AG04449 (cell line): ENCODE measurements around the gene TLR5.
A peak's percentile ranks its signal among the peaks of the same experiment; 100 is the strongest.

Source experiments
- CTCF ChIA-PET: fragments of 350-600 bp; formaldehyde crosslinking; extraction: SDS; loops from one replicate; lab custom pipeline; 2021; ENCODE audit warnings: antibody characterized with exemption; lab: Yijun Ruan, JAX
- POLR2A ChIA-PET: fragments of 400-600, 350-600 bp; formaldehyde crosslinking; extraction: SDS; loops from one replicate; lab custom pipeline; 2020; ENCODE audit warnings: antibody characterized with exemption, inconsistent platforms; lab: Yijun Ruan, JAX
- DNase-seq: peaks from one replicate; pipeline ENCODE4 v3.0.0-alpha.2; 2010; ENCODE audit warnings: low read depth, low spot score
- H3K4me3 ChIP-seq: 2 replicates; pipeline ENCODE4 v1.5.1; 2011; ENCODE audit warnings: low read depth, mild to moderate bottlenecking, control low read depth, low read length
- TF ChIP-seq, protein P1 (sequence below): IDR thresholded peaks from one replicate; pipeline ENCODE4 v1.5.1; 2011; ENCODE audit warnings: mild to moderate bottlenecking, moderate library complexity, low read length, control low read depth, inconsistent platforms; ENCODE audit not compliant: insufficient read depth; ENCODE audit errors: missing control alignments

TLR5 gene

DNA sequence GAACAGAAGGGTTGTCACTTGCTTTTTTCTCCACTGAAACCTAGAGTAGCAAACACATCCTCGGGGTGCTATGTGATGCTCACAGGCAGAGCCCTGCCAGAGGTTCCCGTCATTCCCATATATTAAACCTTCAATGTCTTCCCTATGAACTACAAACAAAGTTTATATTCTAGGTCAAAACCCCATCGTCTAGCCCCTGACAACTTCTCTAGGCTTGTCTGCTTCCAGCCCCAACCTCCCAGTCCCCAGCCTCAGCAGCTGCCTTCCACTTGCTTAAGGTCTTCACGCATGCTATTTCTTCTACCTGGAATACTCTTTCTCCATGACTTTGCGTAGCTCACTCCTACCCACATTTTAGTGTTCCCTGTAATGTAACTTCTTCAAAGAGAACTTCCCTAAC is 1.9 kb upstream of the TLR5 start:
- no peak for DNase-seq
- ChIA-PET CTCF (interaction anchor here (1.6 to 14.5 kb wide), 2 partner anchors 8 to 17 kb away, joined by 5 to 296 read pairs; no protein-coding TSS in a partner anchor), POLR2A (no interaction called here)
- H3K4me3 ChIP-seq: no peak overlapping the region
- TF ChIP-seq, protein P1, sequence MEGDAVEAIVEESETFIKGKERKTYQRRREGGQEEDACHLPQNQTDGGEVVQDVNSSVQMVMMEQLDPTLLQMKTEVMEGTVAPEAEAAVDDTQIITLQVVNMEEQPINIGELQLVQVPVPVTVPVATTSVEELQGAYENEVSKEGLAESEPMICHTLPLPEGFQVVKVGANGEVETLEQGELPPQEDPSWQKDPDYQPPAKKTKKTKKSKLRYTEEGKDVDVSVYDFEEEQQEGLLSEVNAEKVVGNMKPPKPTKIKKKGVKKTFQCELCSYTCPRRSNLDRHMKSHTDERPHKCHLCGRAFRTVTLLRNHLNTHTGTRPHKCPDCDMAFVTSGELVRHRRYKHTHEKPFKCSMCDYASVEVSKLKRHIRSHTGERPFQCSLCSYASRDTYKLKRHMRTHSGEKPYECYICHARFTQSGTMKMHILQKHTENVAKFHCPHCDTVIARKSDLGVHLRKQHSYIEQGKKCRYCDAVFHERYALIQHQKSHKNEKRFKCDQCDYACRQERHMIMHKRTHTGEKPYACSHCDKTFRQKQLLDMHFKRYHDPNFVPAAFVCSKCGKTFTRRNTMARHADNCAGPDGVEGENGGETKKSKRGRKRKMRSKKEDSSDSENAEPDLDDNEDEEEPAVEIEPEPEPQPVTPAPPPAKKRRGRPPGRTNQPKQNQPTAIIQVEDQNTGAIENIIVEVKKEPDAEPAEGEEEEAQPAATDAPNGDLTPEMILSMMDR: no peak

DNA sequence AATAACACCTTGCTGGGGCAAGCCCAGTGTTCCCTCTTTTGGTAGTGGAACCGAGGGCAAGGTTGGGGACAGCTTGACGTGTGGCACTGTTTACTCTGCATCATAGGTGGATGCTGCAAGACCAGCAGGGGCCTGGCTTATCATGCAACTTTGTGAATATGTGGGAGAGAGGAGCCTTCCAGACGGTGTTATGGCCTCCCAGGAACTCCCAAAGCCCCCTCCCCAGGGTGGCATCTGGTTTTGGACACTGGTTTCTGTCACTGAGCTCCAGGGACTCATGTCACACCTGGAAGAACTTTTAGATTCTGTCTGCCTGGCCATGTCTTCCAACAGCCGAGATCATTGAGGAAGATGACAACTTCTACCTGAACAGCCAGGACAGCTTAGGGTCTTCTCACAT is 1.4 kb upstream of the TLR5 start:
- TF ChIP-seq, protein P1: no peak
- CTCF ChIA-PET: interaction anchor here (1.6 to 14.5 kb wide), 3 partner anchors 9 to 540 kb away, joined by 5 to 296 read pairs (median 5); no protein-coding TSS in a partner anchor
- DNase-seq: no peak
- H3K4me3 ChIP-seq: no peak overlapping the region
- POLR2A ChIA-PET: no interaction called here

DNA sequence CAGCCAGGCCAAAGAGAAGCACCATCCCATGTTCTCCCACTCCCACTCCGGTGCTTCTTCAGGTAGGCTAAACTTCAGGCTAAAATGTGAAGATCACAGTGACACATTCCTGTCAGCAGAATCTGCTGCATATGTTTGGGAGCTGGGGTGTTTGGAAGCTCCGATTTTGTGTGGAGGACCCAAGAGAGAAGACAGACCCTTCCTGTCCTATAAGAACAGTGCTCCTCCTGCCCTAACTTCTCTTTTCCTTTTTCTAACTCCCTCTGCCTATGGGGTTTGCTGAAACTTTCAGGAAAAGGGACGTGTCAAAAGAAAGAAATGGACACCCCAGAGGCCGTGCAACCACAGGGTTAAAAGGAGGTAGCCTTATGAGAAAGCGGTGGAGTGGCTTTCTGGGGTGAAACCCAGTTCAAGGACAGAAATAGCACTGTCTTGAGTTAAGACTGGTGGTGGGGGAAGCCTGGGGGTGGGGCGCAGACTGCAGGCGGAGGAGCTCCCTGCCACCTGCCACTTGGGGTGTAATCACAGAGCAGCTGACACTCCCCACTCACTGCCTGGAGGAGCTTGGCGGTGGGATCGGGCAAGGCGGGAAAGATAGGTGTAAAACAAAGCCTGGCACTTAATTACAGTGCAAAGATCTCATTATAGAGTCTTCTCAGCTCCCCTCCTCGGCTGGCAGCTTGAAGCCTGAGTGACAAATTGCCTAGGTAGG is 645 bp upstream of the TLR5 start:
- ChIA-PET POLR2A (no interaction called here), CTCF (interaction anchor here (1.6 to 14.5 kb wide), 3 partner anchors 9 to 540 kb away, joined by 5 to 296 read pairs (median 5); no protein-coding TSS in a partner anchor)
- no peak for DNase-seq
- TF ChIP-seq, protein P1: no peak
- peak overlapping the region; percentile 59 for H3K4me3 ChIP-seq

DNA sequence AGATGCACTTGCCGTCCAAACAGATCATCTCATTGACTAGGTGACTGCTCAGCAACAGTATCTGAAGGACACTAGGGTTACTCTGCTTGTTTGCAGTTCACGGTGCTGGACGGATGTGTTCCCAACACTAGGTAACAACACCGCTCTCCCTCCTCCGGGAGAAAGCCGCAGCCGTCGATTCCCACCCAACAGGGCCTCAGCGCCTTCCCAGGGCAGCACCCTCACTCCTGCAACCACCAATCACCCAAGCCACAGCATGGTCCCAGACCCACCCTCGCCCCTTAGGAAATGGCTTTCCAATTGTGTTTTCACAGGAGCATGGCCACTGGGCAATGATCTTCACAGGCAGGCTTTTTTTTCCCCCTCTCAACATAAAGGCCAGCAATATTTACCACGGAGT is 779 bp downstream of the TLR5 start:
- DNase-seq: no peak
- ChIA-PET CTCF (interaction anchor here (14.5 kb wide), 1 partner anchor 15 kb away, joined by 296 read pairs; no protein-coding TSS in a partner anchor), POLR2A (no interaction called here)
- TF ChIP-seq, protein P1: no peak
- H3K4me3 ChIP-seq: no peak overlapping the region

DNA sequence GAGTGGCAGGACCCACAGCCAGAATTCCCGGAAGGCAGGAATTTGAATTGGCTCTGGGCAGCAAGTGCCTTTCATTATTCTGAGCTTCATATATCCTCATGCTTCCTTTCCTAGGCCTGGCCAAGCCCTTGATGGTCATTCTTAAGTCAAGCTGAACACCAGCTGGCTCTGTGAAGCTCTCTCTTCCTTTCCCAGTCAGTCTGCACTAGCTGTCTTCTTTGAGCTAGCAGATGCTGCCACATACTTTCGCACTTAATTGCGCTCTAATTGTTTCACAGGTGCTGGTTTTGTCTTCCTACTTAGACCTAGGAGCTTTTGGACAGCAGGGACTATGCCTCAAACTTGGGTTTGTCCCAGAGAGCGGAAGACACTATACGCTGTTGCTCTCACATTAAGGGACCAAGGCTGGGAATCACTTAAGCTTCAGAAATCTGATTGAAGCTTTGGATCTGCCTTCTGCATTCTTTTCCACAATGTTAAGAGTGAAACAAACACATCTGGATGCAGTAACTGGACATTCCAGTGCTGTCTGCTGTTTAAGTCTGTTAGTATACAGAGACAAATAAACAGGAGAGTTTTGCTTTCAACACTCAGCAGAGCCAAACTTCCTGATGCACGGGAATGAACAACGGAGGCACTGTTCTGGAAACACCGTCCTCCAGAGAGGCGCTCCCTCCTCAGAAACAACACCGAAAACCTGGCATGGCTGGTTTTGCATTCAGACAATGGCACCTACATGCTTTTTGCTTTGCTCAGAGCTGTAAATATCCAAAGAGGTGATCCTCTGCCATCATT is 2.2 kb downstream of the TLR5 start:
- ChIA-PET CTCF (interaction anchor here (1.1 to 14.5 kb wide), 4 partner anchors 9 to 540 kb away, joined by 3 to 321 read pairs (median 150); no protein-coding TSS in a partner anchor), POLR2A (no interaction called here)
- TF ChIP-seq, protein P1: no peak
- no peak overlapping the region for H3K4me3 ChIP-seq
- no peak for DNase-seq
